Stimulated activated CD4-positive, alpha-beta T cell treated with anti-CD3 and anti-CD28 coated beads, Interleukin-15, amount 100 ng/mL, for 48 hours (primary cell): ENCODE measurements around the gene NNAT.
"Not testable (repeated sequence)": the region's sequence is repeated elsewhere in the genome, so short reads cannot be mapped to it uniquely, and the experiment has no call there.

Source experiments
- DNase-seq, 2 donors: peaks; one replicate each; pipeline ENCODE4 v3.0.0-alpha.2; 2020; ENCODE audit warnings: low read depth in 2 of 2

Gene NNAT, protein sequence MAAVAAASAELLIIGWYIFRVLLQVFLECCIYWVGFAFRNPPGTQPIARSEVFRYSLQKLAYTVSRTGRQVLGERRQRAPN

DNA sequence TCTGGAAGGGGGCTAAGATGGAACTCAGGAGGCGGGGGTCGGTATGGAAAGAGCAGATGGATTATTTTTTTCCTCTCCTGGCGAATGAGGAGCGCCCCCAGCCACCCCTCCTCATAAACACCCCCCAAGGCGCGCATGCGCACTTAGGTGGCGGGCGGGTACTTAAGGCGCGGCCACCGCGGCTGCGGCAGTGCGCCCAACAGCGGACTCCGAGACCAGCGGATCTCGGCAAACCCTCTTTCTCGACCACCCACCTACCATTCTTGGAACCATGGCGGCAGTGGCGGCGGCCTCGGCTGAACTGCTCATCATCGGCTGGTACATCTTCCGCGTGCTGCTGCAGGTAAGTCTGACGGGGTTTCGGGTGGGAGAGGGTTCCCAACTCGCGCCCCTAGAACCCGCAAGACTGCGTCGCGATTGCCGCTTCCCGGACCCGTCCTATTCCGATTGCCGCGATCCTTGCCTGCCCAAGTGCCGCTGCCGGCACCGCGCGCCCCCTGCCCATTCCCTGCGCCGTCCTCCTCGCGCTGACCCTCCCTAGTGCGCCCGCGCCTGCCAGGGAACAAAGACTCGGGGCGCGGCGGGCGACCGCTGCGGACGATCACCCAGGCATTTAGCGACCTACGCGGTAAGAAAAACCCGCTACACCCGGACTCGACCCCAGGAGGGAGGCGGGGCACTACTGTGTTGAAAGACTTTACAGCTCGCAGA lies at the start of gene NNAT:
Gene NNAT, plus strand, starts transcription at position 190 of the 711 bp plus-strand sequence. Its CDS starts 82 bp downstream, at position 272.
- no peak for DNase-seq

DNA sequence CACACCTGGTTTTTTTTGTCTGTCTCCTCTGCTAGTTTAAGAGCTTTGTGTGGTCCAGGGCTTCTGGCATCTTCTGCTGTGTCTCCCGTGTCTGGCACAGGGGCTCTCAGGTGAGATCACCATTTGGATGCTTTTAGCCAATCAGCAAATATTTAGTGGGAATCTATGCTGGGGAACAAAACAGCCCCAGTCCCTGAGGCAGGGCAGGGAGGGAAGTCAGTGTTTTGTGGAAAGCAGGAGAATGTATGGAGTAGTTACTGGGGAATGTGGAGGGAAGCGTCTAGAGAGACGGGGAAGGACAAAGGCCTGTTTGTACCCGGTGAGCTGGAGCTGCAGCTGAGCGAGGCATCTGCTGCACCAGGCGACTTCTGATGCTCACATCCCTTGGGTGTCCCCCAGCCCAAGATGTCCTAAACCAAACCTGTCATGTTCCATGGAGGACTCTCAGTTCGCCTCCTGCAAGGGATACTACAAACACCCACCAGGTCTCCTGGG lies 49.3 kb upstream of the NNAT start:
- DNase-seq = no peak

DNA sequence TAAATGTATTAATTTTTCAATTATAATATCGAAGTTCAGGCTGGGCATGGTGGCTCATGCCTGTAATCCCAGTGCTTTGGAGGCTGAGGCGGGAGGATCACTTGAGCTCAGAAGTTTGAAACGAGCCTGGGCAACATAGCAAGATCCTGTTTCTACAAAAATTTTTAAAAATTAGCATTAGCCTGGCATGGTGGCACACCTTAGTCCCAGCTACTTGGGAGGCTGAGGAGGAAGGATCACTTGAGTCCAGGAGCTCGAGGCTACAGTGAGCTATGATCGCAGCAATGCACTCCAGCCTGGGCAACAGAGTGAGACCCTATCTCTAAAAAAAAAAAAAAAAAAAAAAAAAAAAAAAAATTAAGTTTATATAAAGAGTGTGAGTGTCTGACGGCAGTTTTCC lies 48.6 kb upstream of the NNAT start:
- DNase-seq = not testable (repeated sequence)

DNA sequence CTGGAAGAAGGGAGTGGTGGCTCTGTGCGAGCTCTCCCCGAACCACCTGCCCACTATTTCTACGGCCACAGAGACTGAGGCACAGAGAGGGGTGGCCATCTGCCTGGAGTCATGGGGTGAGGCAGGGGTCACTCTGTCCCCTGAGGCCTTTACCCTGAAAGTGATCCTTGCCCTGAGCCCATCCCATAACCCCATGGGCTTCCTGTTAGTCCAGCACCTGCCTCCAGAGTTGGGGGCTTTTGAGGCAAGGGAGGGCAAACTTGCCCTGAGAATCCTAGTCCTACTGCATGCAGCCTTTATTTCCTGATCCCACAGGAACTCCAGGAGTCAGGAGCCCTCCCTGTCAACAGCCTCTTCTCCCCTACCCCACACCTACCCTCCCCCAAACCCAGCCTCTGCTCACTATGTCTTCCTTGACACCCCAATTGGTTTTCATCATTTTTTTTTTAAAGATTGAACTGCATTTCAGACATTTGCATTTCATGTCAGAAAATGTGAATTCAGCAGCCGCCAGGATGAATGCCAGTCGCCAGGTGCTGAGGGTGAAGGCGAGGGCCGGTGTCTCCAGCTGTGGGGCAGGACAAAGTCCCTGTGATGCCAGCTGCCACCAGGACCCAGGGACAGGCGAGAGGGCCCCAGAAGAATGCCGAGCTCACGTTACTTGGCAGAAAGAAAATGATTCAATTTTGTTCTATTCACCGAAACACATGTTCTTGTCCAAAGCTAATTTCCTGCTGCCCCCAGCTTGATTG lies 47.6 kb upstream of the NNAT start:
- DNase-seq = no peak

DNA sequence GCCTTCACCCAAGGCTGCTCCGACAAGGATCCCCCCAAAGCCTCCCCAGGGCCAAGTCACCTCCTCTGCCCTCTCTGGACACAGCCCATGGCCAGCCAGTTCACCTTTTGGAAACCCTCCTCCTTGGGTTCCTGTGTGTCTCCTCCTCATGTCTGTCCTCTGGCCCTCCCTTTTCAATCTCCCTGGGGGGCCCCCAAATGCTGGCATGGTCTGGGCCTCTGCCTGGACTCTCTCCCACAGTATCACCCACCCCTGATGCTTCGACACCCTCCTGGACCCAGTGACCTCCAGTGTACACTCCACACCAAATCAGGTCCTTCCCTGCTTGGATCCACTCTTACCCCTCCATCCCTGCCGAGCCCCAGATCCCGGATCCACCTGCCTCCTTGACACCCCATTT lies 46.7 kb upstream of the NNAT start:
- DNase-seq = no peak

DNA sequence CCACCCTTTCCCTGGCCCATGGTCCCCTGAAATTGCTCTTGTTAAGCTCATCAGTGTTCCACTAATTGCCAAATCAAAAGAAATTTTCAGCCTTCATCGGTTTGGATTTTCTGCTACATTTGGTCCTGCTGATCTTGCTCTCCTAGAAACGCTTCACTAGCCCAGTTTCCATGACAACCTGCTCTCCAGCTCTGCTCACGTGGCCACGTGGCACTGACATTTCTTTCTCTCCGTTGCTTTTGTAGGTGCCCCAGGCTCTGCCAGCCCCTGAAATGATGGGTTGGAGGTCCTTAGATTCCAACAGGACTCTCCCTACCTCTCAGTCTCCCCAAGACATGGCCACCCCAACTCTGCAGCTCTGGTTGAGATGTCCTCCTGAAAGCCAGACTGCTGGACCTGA lies 45.8 kb upstream of the NNAT start:
- DNase-seq = no peak

DNA sequence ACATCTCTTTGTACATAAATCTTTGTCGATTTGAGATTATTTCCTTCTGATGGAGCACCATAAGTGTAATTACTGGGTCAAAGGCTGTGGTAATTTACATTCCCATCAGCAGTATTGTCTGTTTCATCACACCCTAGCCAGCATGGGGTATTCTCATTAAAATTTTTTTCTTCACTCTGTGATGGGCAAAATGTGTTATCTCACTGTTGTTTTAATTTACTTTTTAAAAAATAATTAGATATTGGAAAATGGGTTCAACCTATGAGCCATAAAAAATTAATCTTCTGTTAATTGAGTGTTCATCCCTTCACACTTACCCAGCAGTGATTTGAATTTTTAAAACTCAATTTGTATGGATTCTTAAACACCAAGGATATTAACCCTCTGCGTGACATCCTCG lies 44.0 kb upstream of the NNAT start:
- DNase-seq = no peak

DNA sequence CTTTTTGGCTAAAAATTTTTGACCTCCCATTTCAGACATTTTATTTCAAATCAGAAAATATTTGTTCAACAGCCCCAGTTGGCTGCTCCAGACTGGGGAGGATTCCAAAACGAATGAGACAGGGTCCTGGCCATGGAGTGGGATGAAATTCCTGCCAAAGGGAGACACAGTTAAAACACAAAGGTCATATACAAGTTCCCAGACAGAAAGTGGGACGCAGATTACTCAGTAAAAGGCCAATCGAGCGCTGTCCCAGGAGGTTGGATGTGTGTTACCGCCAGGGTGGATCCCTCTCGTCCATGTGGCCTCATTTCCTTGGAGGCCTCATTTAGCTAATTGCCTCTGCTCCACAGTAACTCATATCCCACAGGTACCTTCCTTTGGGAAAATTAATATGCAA lies 41.8 kb upstream of the NNAT start:
- DNase-seq = no peak

DNA sequence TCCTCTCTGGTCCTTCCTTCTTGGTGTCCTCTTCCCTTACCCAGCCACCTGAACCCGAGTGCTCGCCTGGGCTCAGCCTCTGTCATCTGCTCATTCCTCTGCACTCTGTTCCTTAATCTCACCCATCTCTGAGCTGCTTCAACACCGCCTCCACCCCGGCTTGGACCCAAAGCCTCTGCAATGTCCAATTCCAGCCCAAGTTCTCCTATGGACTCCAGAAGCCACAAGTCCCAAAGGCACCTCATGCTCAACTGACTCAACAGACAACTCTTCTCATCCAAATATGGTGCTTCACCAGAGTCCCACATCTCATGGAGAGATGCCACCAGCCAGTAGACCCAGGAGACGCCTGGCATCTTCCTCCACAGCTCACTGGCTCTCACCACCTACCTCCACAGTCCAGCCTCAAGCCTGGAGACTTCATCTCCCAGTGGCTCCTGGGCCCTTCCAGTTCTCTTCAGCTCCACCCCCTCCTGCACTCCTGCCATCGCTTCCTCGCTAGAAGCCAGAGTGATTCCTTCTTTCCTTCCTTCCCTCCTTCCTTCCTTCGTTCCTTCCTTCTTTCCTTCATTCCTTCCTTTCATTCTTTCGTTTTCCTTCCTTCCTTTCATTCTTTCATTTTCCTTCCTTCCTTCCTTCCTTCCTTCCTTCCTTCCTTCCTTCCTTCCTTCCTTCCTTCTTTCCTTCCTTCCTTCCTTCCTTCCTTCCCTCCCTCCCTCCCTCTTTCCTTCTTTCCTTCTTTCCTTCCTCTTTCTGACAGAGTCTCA lies 40.9 kb upstream of the NNAT start:
- no peak for DNase-seq

DNA sequence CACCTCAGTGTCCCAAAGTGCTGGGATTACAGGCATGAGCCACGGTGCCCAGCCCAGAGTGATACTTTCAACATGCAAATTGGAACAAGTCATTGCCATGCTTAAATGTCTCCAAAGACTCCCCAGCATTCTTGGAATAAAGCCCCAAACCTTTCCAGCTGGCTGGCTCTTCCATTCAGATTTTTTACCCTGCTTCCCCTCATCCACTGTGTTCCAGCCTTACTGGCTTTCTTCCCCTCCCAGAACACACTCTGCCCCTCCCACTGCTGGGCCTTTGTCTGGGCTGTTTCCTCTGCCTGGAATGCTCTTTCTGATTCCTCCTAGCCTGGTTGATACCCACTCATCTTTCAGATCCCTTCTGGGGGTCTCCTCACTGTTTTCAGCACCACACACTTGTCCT lies 40.1 kb upstream of the NNAT start:
- no peak for DNase-seq

DNA sequence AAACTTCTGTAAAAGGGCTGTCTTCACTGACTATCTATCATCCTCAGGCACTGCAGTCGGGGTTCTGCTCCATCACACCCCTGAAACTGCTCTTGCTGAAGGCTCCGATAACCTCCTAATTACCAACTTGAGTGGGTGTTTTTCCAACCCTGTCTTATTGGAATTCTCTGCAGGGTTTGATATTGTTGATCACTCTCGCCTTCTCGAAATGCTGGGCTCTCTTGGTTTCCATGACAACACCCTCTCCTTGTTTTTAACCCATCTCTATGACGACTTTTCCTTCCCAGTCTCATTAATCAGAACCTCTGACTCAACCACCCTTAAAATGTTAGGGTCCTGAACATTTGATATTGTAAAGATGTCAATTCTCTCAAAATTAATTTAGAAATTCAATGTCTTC lies 39.4 kb upstream of the NNAT start:
- no peak for DNase-seq

DNA sequence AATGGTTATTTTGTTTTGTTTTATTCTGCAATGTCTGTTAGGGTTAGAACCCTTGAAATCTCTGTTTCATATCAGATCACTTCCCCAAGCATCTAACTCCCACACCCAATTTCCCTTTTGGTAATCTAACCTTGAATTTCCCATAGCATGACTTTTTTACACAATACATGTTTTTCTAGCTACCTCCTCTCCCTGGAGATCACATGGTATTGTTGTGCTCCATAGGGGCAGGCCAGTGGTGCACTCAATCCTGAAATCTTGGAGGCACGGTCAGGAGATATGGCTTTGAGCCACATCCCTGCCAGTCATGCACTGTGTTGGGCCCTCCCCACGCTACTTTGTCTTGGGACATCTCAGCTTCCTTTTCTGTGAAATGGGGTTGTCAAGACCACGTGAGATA lies 36.7 kb upstream of the NNAT start:
- DNase-seq = no peak

DNA sequence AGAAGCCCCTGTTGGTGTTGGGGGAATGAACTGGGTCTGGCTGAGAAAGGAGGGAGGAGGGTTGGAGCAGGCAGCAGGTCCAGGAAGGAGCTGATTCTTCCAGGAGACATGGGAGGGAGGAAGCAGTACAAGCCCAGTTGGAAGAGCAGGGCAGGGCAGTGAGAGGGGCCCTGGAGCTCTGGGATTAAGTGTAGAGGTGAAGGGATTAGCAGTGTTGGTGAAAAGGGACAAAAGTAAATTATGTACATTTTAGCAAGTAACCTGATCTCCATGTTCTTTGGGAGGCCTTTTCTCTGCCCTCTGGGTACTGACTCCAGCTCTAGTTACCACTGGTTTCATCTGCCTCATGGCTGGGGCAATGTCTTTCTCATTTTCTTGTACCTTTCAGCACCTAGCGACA lies 34.8 kb upstream of the NNAT start:
- not testable (repeated sequence) for DNase-seq

DNA sequence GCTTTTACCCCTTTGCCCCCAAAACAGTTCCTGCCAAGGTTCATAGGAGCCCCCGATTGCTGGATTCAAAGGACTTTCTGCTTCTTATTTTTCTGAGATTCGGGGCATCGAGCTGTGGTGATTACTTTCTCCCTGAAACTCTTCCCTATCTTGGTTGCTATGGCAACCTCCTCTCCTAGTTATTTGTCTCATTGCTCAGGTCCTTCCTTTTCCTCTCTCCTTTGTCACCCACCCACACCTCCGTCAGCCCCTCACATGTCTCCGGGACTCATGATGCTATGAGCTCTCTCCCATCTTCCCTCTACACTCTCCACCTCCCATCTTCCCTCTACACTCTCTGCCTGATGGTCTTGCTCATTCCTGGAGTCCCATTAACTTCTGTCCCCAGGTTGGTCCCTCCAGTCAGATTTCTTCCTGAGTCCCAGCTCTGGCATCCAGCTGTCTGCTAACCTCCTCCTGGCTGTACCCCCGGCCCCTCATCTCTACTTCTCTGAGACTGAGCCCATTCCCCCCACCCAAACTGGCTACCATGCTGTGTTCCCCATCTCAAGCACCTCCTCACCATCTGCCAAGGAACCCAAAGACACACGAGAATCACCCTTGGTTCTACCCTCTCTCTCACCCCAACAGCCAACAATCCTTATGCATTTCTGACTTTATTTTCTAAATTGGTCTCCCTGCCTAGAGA lies 30.2 kb upstream of the NNAT start:
- no peak for DNase-seq

DNA sequence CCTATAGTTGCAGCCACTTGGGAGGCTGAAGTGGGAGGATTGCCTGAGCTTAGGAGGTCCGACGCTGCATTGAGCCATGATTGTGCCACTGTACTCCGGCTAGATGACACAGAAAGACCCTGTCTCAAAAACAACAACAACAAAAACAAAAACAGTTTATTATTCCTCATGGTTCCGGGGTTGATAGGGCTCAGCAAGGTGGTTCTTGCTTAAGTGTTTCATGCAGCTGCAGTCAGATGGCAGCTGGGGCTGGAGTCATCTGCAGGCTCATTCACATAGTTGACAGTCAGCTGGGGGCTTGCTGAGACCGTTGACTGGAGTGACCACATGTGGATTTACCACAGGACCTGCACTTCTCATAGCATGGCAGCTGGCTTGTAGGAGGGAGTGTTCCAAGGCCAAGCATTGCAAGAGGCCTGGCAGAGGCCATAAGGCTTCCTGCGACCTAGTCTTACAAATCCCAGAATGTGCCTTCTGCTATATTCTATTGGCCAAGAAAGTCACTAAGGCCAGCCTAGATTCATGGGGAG lies 28.9 kb upstream of the NNAT start:
- no peak for DNase-seq

DNA sequence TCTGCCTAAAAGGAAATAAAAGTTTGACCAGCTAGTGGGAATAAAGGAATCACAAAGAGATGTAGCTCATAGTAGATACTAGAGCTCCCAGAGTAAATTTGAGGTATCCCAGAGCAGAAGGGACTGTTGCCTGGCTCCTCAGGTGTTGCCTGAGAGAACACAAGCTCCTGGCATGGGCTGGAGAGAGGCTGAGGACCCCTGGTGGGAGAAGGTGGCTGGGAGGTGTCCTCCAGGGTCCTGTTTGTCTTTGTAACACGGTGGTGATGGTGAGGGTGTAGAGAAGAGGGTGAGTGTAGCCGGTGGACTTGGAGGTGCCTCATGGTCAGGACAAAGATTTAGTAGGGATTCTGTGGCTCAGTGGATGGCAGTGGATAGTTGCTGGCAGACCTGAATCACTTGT lies 28.1 kb upstream of the NNAT start:
- DNase-seq = no peak

DNA sequence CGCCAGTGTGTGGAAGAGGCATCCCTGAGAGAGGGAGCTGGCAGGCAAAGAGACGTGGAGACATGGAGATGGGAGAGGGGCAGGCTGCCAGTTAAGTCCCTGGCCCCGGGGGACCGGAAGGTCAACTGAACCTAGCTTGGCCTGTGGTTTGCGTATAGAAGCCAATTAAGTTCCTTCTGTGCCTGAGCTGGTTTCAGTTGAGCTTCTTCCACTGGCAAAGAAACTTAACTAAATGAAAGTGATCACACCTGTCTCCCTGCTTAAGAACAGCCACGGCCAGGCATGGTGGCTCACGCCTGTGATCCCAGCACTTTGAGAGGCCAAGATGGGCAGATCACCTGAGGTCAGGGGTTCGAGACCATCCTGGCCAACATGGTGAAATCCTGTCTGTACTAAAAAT lies 26.7 kb upstream of the NNAT start:
- no peak for DNase-seq

DNA sequence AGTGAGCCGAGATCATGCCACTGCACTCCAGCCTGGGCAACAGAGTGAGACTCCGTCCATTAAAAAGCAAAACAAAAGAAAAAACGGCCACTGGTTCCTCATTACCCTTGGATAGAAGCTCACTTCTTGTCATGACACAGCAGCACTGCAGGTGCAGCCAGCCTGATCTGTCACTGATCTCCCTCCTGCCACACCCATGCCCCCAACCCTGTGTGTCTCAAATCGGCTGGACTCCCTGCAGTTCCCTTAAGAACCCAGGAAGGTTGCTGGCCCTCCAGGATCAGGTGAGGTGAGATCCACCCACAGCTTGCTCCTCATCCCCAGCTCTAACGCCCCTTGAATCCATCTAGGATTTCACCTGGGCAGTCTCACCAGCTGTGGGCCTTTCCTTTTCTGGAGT lies 26.3 kb upstream of the NNAT start:
- no peak for DNase-seq

DNA sequence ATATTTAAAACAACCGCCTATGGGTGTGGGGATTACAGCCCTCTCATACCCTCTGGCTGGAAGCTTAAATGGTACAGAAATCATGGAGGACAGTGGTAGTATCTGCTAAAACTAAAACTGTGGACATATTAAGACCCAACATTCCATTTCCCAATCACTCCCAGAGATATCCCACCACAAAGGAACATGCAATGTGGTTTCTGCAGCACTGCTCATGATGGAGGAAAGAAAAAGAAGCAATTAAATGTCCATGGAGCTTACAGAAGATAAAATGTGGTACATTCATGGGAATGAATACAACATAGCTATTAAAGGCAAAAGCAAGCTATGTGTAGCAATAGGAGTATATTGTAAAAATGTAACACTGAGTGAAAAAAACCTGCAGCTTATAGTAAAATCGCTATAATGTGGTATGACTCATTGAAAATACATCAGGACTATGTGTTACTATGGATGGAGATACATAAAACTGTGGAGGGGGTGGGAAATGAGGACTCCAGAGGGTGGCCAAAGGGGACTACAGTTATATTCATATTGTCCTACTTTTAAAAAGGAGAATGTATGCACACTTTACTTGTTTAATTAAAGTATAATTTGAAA lies 22.9 kb upstream of the NNAT start:
- no peak for DNase-seq

DNA sequence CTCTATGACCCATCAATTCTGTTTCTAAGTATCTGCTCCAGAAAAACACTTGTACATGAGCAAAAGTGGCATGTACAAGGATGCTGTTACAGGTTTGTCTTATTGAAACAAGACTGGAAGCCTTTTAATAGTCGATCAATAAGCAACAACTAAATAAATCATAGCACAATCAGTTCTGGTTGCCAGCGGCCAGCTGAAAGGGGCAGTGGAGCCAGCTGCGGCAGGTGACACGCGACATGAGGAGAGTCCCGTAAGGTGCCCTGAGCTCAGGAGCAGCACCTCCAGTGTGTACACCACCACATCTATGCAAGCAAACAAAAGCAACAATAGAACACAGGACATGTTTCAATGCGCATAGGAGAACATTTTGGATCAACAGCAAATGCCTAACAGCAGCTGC lies 20.7 kb upstream of the NNAT start:
- DNase-seq = no peak

DNA sequence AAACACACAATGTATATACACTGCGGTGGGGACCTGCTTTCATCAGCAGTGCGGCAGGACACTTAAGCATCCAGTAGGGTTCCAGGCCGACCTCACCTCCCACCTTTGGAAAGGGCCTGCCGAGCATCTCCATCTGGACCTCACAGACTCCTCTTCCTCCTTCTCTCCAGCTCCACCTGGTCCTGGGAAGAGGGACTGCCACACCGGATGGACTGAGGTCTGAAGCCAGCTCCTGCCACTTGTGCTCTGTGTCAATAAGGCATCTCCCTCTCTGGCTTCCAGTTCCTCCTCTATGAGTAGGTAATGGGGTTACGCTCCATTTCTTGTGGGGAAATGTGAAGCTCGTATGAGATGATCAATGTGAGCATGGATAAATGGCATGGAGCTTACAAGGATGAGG lies 19.1 kb upstream of the NNAT start:
- no peak for DNase-seq
